AG04449 (cell line): ENCODE data around the gene ANKRD42.

Experiments
- CTCF ChIA-PET: fragments of 350-600 bp; formaldehyde crosslinking; extraction: SDS; loops from one replicate; lab custom pipeline; 2021; ENCODE audit warnings: antibody characterized with exemption; lab: Yijun Ruan, JAX
- POLR2A ChIA-PET: fragments of 400-600, 350-600 bp; formaldehyde crosslinking; extraction: SDS; loops from one replicate; lab custom pipeline; 2020; ENCODE audit warnings: antibody characterized with exemption, inconsistent platforms; lab: Yijun Ruan, JAX
- DNase-seq: peaks from one replicate; pipeline ENCODE4 v3.0.0-alpha.2; 2010; ENCODE audit warnings: low read depth, low spot score
- H3K4me3 ChIP-seq: 2 replicates; pipeline ENCODE4 v1.5.1; 2011; ENCODE audit warnings: low read depth, mild to moderate bottlenecking, control low read depth, low read length
- TF ChIP-seq, protein P1 (sequence below): IDR thresholded peaks from one replicate; pipeline ENCODE4 v1.5.1; 2011; ENCODE audit warnings: mild to moderate bottlenecking, moderate library complexity, low read length, control low read depth, inconsistent platforms; ENCODE audit not compliant: insufficient read depth; ENCODE audit errors: missing control alignments

ANKRD42 gene

DNA sequence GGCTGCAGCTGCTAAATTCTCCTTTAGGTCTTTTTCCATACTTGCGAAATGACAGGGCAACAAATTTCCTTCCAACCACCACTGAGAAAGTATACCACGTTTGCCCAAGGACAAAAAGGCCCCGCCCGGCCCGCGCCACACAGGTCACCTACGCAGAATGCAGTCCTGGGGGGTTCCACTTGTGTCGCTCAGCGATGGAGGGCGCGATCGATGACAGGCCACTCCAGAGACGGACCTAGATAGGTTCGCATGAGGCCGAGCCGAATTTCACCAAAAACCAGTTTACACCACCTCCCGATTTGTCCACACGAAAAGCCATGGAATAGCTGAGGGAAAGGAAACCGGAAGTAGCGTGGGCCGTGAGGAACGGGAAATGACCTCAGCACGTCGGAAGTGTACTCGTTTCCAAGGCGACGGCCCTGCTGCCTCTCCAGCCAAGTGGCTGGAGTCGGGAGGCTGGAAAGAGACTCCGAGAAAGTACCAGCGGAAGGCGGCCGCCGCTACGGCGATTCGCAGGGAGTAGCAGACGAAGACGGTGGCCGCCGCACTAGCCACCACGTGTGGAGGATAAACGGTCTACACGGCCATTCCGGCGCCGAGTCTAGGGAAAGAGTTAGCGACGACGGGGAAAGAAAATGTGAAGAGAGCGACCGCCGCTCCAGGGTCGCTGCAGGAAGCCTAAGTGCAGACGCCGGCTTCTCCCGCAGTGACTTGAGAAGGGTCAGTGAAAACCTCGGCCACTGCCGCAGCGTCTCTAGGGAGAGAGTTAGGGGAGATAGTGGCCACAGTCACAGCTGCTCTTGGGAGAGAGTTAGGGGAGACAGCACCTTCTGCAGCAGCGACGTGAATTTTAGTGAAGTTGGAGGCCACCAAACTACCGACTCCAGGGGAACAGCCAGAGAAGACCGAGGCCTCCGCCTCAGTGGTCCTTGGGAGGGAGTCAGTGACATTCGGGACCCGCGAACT is at the start of gene ANKRD42:
Gene ANKRD42 (plus strand): TSS at position 398 of the 966 bp plus-strand sequence. CDS start 959 bp downstream, outside the sequence.
- ChIA-PET POLR2A (interaction anchor here (0.7 to 1.5 kb wide), 3 partner anchors 9 to 37 kb away, joined by 3 to 4 read pairs (median 3); partner anchors contain the start of gene PCF11), CTCF (interaction anchor here (0.5 to 1.4 kb wide), 2 partner anchors 58 to 325 kb away, joined by 3 to 5 read pairs; no protein-coding TSS in a partner anchor)
- peak within 1 kb of the TSS; percentile 87 for H3K4me3 ChIP-seq
- peak; percentile 64 for DNase-seq
- TF ChIP-seq, protein P1, sequence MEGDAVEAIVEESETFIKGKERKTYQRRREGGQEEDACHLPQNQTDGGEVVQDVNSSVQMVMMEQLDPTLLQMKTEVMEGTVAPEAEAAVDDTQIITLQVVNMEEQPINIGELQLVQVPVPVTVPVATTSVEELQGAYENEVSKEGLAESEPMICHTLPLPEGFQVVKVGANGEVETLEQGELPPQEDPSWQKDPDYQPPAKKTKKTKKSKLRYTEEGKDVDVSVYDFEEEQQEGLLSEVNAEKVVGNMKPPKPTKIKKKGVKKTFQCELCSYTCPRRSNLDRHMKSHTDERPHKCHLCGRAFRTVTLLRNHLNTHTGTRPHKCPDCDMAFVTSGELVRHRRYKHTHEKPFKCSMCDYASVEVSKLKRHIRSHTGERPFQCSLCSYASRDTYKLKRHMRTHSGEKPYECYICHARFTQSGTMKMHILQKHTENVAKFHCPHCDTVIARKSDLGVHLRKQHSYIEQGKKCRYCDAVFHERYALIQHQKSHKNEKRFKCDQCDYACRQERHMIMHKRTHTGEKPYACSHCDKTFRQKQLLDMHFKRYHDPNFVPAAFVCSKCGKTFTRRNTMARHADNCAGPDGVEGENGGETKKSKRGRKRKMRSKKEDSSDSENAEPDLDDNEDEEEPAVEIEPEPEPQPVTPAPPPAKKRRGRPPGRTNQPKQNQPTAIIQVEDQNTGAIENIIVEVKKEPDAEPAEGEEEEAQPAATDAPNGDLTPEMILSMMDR = no peak

DNA sequence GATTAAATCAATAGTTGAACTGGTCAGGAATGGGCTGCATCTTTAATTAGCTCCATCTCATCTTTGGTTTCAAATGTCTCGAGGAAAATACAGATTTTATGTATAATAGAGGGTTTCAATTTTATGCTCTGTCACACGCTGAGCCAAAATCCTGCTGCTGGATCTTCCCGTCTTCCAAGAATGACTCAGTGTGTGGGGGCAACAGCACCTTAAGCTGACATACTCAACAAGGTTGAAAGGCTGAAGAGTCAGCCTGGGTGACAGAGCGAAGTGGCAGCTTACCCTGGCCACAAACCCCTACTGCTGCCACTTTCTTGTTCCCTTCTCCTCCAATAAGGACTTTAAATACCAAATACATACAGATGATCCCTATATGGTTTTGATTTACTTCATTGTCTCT is 45.6 kb upstream of the ANKRD42 start:
- H3K4me3 ChIP-seq = no peak overlapping the region
- CTCF ChIA-PET = no interaction called here
- TF ChIP-seq, protein P1 = no peak
- DNase-seq = no peak
- POLR2A ChIA-PET = interaction anchor here (1.1 kb wide), 1 partner anchor 9 kb away, joined by 3 read pairs; the partner anchor contains the start of gene PCF11

DNA sequence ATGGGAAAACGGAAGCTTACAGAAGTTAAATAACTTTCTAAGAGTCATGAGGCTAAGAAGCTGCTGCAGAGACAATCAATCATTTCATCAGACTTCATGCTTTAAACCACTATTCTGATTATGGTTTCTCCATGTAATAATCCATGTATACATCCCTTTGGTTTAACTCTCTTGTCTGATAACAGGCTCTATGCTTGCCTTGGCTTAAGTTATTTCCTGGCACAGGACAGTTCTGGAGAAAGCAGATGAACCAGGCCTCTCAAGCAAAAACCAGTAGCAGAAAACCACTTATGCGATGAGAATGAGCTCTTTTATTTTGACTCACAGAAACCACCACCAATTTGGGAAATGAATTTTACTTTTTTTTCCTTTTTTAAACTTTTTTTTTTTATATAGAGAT is 43.1 kb upstream of the ANKRD42 start:
- ChIA-PET CTCF (no interaction called here), POLR2A (no interaction called here)
- TF ChIP-seq, protein P1 = no peak
- DNase-seq = no peak
- H3K4me3 ChIP-seq = no peak overlapping the region

DNA sequence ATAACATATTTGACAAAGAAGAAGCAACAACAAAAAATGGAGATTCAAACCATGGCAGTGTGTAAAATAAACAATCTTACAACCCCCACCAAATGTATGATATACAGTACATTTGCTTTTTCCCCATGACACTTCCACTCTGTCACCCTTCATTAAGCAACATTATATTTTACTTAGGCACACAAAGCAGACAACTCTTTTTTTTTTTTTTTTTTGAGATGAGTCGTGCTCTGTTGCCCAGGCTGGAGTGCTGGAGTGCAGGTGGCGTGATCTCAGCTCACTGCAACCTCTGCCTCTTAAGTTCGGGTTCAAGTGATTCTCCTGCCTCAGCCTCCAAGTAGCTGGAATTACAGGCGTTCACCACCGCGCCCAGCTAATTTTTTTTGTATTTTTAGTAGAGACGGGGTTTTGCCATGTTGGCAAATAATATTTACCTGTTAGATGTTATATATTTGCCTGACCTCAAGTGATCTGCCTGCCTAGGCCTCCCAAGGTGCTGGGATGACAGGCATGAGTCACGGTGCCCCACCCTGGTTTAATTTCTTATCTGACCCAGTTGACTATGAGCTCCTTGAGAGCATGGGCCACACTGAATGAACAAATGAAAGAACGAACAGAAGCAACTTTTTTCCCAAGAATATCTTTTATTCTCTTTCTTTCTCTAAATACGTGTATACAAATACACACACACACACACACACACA is 42.1 kb upstream of the ANKRD42 start:
- CTCF ChIA-PET = no interaction called here

DNA sequence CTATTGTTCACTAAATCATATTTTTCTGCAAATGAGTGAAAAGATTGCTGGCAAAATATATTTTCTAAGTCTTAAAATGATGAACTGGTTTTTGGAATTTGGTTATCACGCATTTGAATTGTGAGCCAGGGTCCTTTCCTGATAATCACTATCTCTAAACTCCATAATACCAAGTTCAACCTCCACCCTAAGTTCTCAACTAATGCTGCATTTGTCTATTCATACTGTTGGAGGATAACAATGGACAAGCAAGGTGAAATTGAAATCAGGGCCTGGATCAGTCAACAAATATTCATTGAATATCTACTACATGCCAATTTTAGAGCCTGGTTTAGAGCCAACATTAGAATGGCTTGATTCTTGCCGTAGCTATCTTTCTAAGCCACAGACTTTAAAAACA is 41.2 kb upstream of the ANKRD42 start:
- DNase-seq = no peak
- POLR2A ChIA-PET = no interaction called here
- TF ChIP-seq, protein P1 = no peak
- CTCF ChIA-PET = no interaction called here
- H3K4me3 ChIP-seq = no peak overlapping the region

More for the DNA sequence above, 42.1 kb upstream of the ANKRD42 start:
- TF ChIP-seq, protein P1 = no peak
- DNase-seq = no peak
- H3K4me3 ChIP-seq = no peak overlapping the region
- POLR2A ChIA-PET = no interaction called here

DNA sequence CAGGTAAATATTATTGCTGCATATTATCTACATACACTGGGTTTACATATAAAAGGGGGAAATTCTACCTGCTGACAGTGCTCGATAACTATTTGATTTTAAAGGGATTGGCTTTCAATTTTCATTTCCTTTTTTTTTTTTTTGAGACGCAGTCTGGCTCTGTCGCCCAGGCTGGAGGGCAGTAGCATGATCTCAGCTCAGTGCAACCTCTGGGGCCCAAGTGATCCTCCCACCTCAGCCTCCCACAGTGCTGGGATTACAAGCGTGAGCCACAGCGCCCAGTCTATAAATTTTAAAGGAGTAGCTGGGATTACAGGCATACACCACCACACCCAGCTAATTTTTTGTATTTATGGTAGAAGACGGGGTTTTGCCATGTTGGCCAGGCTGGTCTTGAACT is 39.7 kb upstream of the ANKRD42 start:
- CTCF ChIA-PET = no interaction called here
- POLR2A ChIA-PET = no interaction called here
- no peak for DNase-seq
- TF ChIP-seq, protein P1 = no peak
- no peak overlapping the region for H3K4me3 ChIP-seq
